Skeletal muscle satellite cell (primary cell): Measurements from ENCODE around the gene SLC52A3. TPM values are rescaled to one million over a fixed set of nuclear protein-coding genes. Genes with fewer than 3 reads are reported as not detected.
"Not testable (repeated sequence)": the region's sequence is repeated elsewhere in the genome, so short reads cannot be mapped to it uniquely, and the experiment has no call there.

Source experiments
- H3K27me3 ChIP-seq: 2 replicates; pipeline ENCODE4 v1.7.0; 2013; ENCODE audit warnings: low read length; ENCODE audit not compliant: control insufficient read depth, insufficient read depth
- H3K36me3 ChIP-seq: 2 replicates; pipeline ENCODE4 v1.7.0; 2013; ENCODE audit warnings: mild to moderate bottlenecking, control low read depth, low read length; ENCODE audit not compliant: insufficient read depth
- H3K4me1 ChIP-seq: 2 replicates; pipeline ENCODE4 v1.7.0; 2013; ENCODE audit warnings: low read length; ENCODE audit not compliant: control insufficient read depth, insufficient read depth
- H3K4me2 ChIP-seq: 2 replicates; pipeline ENCODE4 v1.7.0; 2013; ENCODE audit warnings: mild to moderate bottlenecking, low read length
- H3K4me3 ChIP-seq: 2 replicates; pipeline ENCODE4 v1.7.0; 2013; ENCODE audit warnings: low read length
- H3K9ac ChIP-seq: 2 replicates; pipeline ENCODE4 v1.7.0; 2013; ENCODE audit warnings: mild to moderate bottlenecking, low read depth, low read length, moderate library complexity
- H3K9me3 ChIP-seq: replicated peaks from 2 replicates; pipeline ENCODE4 v1.7.0; 2013; ENCODE audit warnings: mild to moderate bottlenecking, control low read depth, low read length
- total RNA-seq: library from RNA; depleted of rRNA; stranded (reverse); fragments of >200 nt; gene quantifications from 2 replicates; pipeline ENCODE4 v1.2.3, GENCODE V29; 2012; rRNA removed

Gene SLC52A3
- not detected in 2 replicates for total RNA-seq

- Histone ChIP-seq H3K9me3 (no peaks in the 10 kb centered on the region), H3K9ac (no peak within 1 kb of the TSS), H3K4me1 (no peaks in the 10 kb centered on the region), H3K4me3 (no peak within 1 kb of the TSS), H3K27me3 (peaks cover 12% of the 10 kb centered on the region), H3K36me3 (no peaks in the 10 kb centered on the region), H3K4me2 (no peak within 1 kb of the TSS)
Measured at GRCh38 chr20:768426-768978, at the start of gene SLC52A3. SLC52A3 (minus strand) TSS chr20:768500; CDS start chr20:765774, 2,726 bp downstream.

DNA sequence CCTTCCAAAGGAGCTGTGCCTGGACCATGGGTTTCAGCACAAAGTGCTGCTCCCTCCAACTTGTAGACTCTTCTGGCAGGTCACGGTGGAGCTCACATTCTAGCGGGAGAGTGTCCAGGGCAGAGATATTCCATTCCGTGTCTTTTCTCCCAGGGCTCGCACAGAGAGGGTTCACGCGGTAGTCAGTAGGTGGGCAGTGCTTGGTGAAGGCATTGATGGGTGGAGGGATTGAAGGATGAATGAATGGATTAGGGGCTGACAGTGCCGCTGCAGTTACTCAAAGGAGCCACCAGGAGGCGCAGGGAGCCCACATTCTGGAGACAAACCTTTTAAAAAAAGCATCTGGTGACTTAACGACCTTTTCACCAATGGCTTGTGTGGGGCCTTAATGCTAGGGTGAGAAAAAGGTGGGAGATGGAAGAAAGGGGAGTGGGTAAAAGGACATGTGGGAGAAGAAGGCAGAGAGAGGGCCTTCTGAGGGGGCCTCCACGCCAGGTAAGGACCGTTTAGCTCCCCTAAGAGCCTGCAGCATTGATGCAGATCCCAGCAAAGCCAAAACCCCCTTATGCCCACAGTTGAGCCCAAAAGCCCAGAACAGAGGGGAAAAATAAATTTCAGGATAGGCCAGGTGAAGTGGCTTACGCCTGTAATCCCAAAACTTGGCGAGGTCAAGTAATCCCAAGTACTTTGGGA lies 47.8 kb upstream of the SLC52A3 start:
- H3K27me3 ChIP-seq, result peaks cover 7% of the 10 kb centered on the region
- no peak overlapping the region for H3K4me2 ChIP-seq
- no peaks in the 10 kb centered on the region for H3K9me3 ChIP-seq
- no peak overlapping the region for H3K9ac ChIP-seq
- no peak overlapping the region for H3K4me3 ChIP-seq
- H3K4me1 ChIP-seq, result no peaks in the 10 kb centered on the region
- no peaks in the 10 kb centered on the region for H3K36me3 ChIP-seq

GRCh38 chr20:815226-815625 lies 46.9 kb upstream of the SLC52A3 start:
- no peaks in the 10 kb centered on the region for H3K9me3 ChIP-seq
- peaks cover 9% of the 10 kb centered on the region for H3K27me3 ChIP-seq
- no peaks in the 10 kb centered on the region for H3K4me1 ChIP-seq
- H3K4me2 ChIP-seq, result no peak overlapping the region
- no peaks in the 10 kb centered on the region for H3K36me3 ChIP-seq
- H3K9ac ChIP-seq, result no peak overlapping the region
- H3K4me3 ChIP-seq, result no peak overlapping the region

- Histone ChIP-seq H3K4me2 (no peak overlapping the region), H3K9me3 (no peaks in the 10 kb centered on the region), H3K4me1 (no peaks in the 10 kb centered on the region), H3K9ac (no peak overlapping the region), H3K4me3 (no peak overlapping the region), H3K36me3 (no peaks in the 10 kb centered on the region), H3K27me3 (peaks cover 15% of the 10 kb centered on the region)
Measured at GRCh38 chr20:813390-813789, 45.1 kb upstream of the SLC52A3 start.

DNA sequence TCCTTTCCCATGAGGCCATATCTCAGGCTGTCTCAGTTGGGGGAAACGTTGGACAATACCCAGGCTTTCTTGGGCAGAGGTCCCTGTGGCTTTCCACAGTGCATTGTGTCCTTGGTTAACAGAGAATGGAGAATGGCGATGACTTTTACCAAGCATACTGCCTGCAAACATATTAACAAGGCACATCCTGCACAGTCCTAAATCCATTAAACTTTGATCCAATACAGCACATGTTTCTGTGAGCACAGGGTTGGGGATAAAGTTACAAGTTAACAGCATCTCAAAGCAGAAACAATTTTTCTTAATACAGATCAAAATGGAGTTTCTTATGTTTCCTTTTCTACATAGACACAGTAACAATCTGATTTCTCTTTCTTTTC lies 44.1 kb upstream of the SLC52A3 start:
- H3K4me3 ChIP-seq, H3K36me3 ChIP-seq, H3K9ac ChIP-seq, H3K4me2 ChIP-seq, H3K9me3 ChIP-seq, H3K4me1 ChIP-seq: not testable (repeated sequence)
- peaks cover 15% of the 10 kb centered on the region for H3K27me3 ChIP-seq

DNA sequence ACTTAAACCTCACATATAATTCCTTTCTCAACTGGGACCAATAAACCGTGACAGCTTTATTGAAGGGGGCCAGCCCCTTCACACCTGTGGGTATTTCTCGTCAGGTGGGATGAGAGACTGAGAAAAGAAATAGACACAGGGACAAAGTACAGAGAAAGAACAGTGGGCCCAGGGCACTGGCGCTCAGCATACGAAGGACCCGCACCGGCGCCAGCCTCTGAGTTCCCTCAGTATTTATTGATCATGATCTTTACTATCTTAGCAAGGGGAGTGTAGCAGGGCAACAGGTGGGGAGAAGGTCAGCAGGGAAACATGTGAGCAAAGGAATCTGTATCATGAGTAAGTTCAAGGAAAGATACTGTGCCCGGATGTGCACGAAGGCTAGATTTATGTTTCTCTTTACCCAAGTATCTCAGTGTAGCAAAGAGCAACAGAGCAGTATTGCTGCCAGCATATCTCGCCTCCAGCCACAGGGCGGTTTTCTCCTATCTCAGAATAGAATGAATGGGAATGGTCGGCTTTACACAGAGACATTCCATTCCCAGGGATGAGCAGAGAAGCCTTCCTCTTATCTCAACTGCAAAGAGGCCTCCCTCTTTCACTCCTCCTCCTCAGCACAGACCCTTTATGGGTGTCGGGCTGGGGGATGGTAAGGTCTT lies 43.6 kb upstream of the SLC52A3 start:
- peaks cover 15% of the 10 kb centered on the region for H3K27me3 ChIP-seq
- not testable (repeated sequence) for H3K4me2 ChIP-seq, H3K9me3 ChIP-seq, H3K36me3 ChIP-seq, H3K4me3 ChIP-seq, H3K4me1 ChIP-seq, H3K9ac ChIP-seq

DNA sequence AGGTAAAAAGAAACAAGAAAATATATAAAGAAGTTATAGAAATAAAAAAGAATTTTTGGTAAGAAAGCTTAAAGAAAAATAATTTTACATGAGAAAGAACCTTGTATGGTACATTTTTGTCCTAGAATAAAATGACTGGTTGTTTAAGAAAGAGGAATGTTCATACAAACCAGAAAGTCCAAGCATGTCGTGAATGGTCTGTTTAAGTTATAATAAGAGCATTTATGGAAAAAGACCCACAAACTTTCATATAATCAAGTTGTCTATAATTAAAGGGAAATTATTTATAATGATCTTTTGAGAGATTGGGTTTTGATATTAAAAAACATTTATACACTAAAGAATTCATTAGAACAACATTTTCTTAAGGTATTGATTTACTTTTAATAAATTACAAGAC lies 37.4 kb upstream of the SLC52A3 start:
- Histone ChIP-seq H3K9ac (no peak overlapping the region), H3K4me1 (no peaks in the 10 kb centered on the region), H3K4me3 (no peak overlapping the region), H3K27me3 (peaks cover 8% of the 10 kb centered on the region), H3K36me3 (no peaks in the 10 kb centered on the region), H3K9me3 (no peaks in the 10 kb centered on the region), H3K4me2 (no peak overlapping the region)

DNA sequence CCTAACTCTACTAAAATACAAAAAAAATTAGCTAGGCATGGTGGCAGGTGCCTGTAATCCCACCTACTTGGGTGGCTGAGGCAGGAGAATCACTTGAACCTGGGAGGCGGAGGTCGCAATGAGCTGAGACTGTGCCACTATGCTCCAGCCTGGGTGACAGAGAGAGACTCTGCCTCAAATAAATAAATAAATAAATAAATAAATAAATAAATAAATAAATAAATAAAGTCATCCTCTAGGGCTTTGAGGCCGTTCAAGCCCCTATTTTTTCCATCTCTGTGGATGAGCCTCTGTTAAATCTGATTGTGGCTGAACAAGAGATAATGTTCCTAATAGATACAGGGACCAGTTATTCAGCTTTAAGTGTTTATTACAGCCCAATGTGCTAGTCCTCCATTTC lies 33.4 kb upstream of the SLC52A3 start:
- Histone ChIP-seq H3K9ac (no peak overlapping the region), H3K4me1 (no peaks in the 10 kb centered on the region), H3K4me3 (no peak overlapping the region), H3K4me2 (no peak overlapping the region), H3K27me3 (no peaks in the 10 kb centered on the region), H3K36me3 (no peaks in the 10 kb centered on the region), H3K9me3 (no peaks in the 10 kb centered on the region)

DNA sequence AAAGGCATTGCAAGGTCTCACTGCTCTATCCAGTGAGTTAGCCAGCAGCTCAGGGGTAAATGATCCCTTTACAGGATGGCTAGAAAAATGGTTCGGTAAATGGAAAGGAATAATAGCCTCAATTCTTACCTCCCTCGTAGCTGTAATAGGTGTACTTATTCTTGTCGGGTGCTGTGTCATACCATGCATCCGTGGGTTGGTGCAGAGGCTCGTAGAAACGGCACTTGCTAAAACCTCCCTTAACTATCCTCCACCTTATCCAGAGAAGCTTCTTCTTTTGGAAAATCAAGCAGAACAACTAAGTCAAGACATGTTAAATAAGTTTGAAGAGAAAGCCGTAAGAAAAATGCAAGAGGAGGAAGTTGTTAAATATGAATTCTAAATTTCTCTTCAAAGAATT lies 31.7 kb upstream of the SLC52A3 start:
- not testable (repeated sequence) for H3K4me1 ChIP-seq, H3K36me3 ChIP-seq, H3K27me3 ChIP-seq, H3K9me3 ChIP-seq, H3K9ac ChIP-seq, H3K4me3 ChIP-seq, H3K4me2 ChIP-seq

DNA sequence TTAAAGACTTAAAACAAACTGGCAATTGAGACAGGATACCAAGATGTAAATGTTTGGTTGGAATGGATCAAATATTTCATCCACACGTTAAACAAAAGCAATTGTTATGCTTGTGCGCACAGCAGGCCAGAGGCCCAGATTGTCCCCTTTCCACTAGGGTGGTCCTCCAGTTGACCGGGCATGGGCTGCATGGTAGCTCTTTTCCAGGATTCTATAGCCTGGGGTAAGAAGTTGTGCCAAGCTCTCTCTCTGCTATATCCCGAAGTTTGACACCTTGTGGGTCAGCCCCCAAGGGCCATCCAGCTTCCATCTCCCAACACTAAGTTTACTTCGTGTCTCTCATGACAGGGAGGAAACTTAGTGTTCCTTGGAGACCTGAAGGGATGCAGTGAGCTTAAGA lies 30.4 kb upstream of the SLC52A3 start:
- not testable (repeated sequence) for H3K27me3 ChIP-seq, H3K36me3 ChIP-seq, H3K9ac ChIP-seq, H3K4me2 ChIP-seq, H3K4me3 ChIP-seq, H3K9me3 ChIP-seq, H3K4me1 ChIP-seq

GRCh38 chr20:796921-797320 lies 28.6 kb upstream of the SLC52A3 start:
- no peaks in the 10 kb centered on the region for H3K9me3 ChIP-seq
- H3K36me3 ChIP-seq, result no peaks in the 10 kb centered on the region
- H3K9ac ChIP-seq, result no peak overlapping the region
- no peaks in the 10 kb centered on the region for H3K27me3 ChIP-seq
- no peak overlapping the region for H3K4me2 ChIP-seq
- no peak overlapping the region for H3K4me3 ChIP-seq
- H3K4me1 ChIP-seq, result no peaks in the 10 kb centered on the region

DNA sequence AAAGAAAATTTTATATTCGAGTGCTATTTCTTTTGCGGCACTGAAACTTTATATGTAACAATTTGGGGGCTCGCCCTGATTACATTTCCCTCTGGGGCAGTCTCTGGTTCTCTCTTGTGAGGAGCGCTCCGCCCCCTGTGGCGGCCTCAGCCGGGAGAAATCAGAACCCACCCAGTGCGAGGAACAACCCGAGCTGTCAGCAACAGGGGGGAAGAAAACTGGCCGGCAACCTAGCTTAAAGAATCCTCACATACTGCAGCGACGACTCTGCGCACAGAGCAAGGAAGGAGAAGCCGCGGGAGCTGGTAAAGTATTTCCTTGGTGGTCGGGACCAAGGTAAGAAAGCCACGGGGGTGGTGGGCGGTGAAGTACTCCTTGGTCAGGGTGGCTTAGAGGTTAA lies 23.9 kb upstream of the SLC52A3 start:
- no peak overlapping the region for H3K4me3 ChIP-seq
- no peak overlapping the region for H3K9ac ChIP-seq
- H3K36me3 ChIP-seq, result no peaks in the 10 kb centered on the region
- no peaks in the 10 kb centered on the region for H3K4me1 ChIP-seq
- H3K27me3 ChIP-seq, result peaks cover 5% of the 10 kb centered on the region
- no peak overlapping the region for H3K4me2 ChIP-seq
- no peaks in the 10 kb centered on the region for H3K9me3 ChIP-seq
